Stimulated activated CD4-positive, alpha-beta T cell treated with anti-CD3 and anti-CD28 coated beads, Interleukin-2, amount 100 ng/mL, for 4 hours (primary cell): ENCODE results near the gene BPIFB6.

Experiments used
- DNase-seq: peaks from one replicate; pipeline ENCODE4 v3.0.0-alpha.2; 2020; ENCODE audit warnings: low read depth

The BPIFB6 gene

GRCh38 chr20:33092361-33092760 is 60.9 kb downstream of the BPIFB6 start:
- no peak for DNase-seq

GRCh38 chr20:33093074-33093473 is 61.6 kb downstream of the BPIFB6 start:
- no peak for DNase-seq

- no peak for DNase-seq
Measured at GRCh38 chr20:33093582-33093981, 62.1 kb downstream of the BPIFB6 start.
